ENCODE data around the gene CFAP73. TPM values are rescaled to one million over a fixed set of nuclear protein-coding genes. Genes with fewer than 3 reads are reported as not detected.

CFAP73 gene
- total and polyA plus RNA-seq, 4 donors = 10.4 to 40.6 (median 14.6) TPM

- no peak for ATAC-seq (ENCODE audit: insufficient read depth, low FRiP score)
- H3K4me3 ChIP-seq = no peak overlapping the region
- no peaks in the 10 kb centered on the region for H3K36me3 ChIP-seq (ENCODE audit: control insufficient read depth in 4 of 4, insufficient read depth in 4 of 4, low read length in 4 of 4)
- WGBS, 2 donors = 94% methylated on average over 8 of the region's 8 CpGs
- peaks cover 0 to 3% (median 0%) of the 10 kb centered on the region in 4 donors for H3K9me3 ChIP-seq (ENCODE audit: control insufficient read depth in 4 of 4, insufficient read depth in 3 of 4, low read length in 3 of 4)
- DNase-seq = no peak
- H3K27ac ChIP-seq (ENCODE audit: low read depth in 1 of 2, low read length in 1 of 2) = no peak overlapping the region
- no peaks in the 10 kb centered on the region for H3K4me1 ChIP-seq (ENCODE audit: control insufficient read depth in 5 of 5, insufficient read depth in 5 of 5, low read length in 5 of 5)
- H3K9ac ChIP-seq (ENCODE audit: insufficient read depth in 1 of 2, low read length in 2 of 2) = no peak overlapping the region
- TF ChIP-seq CTCF (IDR thresholded peaks at IDR 0.05; ENCODE audit: control extremely low read depth, extremely low read depth) = no peak
- no peaks in the 10 kb centered on the region for H3K27me3 ChIP-seq (ENCODE audit: control insufficient read depth in 3 of 3, insufficient read depth in 3 of 3, low read length in 2 of 3)
Measured at GRCh38 chr12:113143959-113144358, 5.6 kb upstream of the CFAP73 start.

- WGBS, 2 donors = 75 to 92% methylated on average over 5 of the region's 5 CpGs
- TF ChIP-seq CTCF (IDR thresholded peaks at IDR 0.05; ENCODE audit: control extremely low read depth, extremely low read depth) = no peak
- ATAC-seq (ENCODE audit: insufficient read depth, low FRiP score) = no peak
- Histone ChIP-seq H3K4me3 (no peak overlapping the region), H3K9ac (ENCODE audit: insufficient read depth in 1 of 2, low read length in 2 of 2) (no peak overlapping the region), H3K4me1 (ENCODE audit: control insufficient read depth in 5 of 5, insufficient read depth in 5 of 5, low read length in 5 of 5) (peaks cover 0 to 6% (median 0%) of the 10 kb centered on the region in 5 donors), H3K27ac (ENCODE audit: low read depth in 1 of 2, low read length in 1 of 2) (no peak overlapping the region), H3K9me3 (ENCODE audit: control insufficient read depth in 4 of 4, insufficient read depth in 3 of 4, low read length in 3 of 4) (peaks cover 0 to 3% (median 0%) of the 10 kb centered on the region in 4 donors), H3K27me3 (ENCODE audit: control insufficient read depth in 3 of 3, insufficient read depth in 3 of 3, low read length in 2 of 3) (no peaks in the 10 kb centered on the region), H3K36me3 (ENCODE audit: control insufficient read depth in 4 of 4, insufficient read depth in 4 of 4, low read length in 4 of 4) (no peaks in the 10 kb centered on the region)
- no peak for DNase-seq
Measured at GRCh38 chr12:113144806-113145205, 4.7 kb upstream of the CFAP73 start.

- H3K27me3 ChIP-seq (ENCODE audit: control insufficient read depth in 3 of 3, insufficient read depth in 3 of 3, low read length in 2 of 3) = peaks cover 0 to under 1% (median 0%) of the 10 kb centered on the region in 3 donors
- no peak for TF ChIP-seq CTCF (IDR thresholded peaks at IDR 0.05; ENCODE audit: control extremely low read depth, extremely low read depth)
- ATAC-seq (ENCODE audit: insufficient read depth, low FRiP score) (no peak), DNase-seq (no peak)
- H3K9me3 ChIP-seq (ENCODE audit: control insufficient read depth in 4 of 4, insufficient read depth in 3 of 4, low read length in 3 of 4) = peaks cover 0 to 3% (median 0%) of the 10 kb centered on the region in 4 donors
- no peaks in the 10 kb centered on the region for H3K36me3 ChIP-seq (ENCODE audit: control insufficient read depth in 4 of 4, insufficient read depth in 4 of 4, low read length in 4 of 4)
- H3K9ac ChIP-seq (ENCODE audit: insufficient read depth in 1 of 2, low read length in 2 of 2) = no peak overlapping the region
- no peak overlapping the region for H3K4me3 ChIP-seq
- 71 to 82% methylated on average over 12 of the region's 12 CpGs for WGBS, 2 donors
- no peak overlapping the region for H3K27ac ChIP-seq (ENCODE audit: low read depth in 1 of 2, low read length in 1 of 2)
- peaks cover 0 to 7% (median 0%) of the 10 kb centered on the region in 5 donors for H3K4me1 ChIP-seq (ENCODE audit: control insufficient read depth in 5 of 5, insufficient read depth in 5 of 5, low read length in 5 of 5)
Measured at GRCh38 chr12:113145720-113146551, 3.6 kb upstream of the CFAP73 start.

All from lung (tissue), 12 donors.